Adrenal gland (tissue), 12 donors: ENCODE results near the gene HIP1. TPM values are rescaled to one million over a fixed set of nuclear protein-coding genes. Genes with fewer than 3 reads are reported as not detected.
"Not testable (repeated sequence)": the region's sequence is repeated elsewhere in the genome, so short reads cannot be mapped to it uniquely, and the experiment has no call there.

Source experiments
- DNase-seq, 7 donors: peaks; one replicate each; pipeline ENCODE4 v3.0.0-alpha.2; 2019 to 2020
- H3K27ac ChIP-seq, 5 donors: fragments of 200-600 bp; sonication (generic) in 4 of 5; 1 replicate in 3 of 5; 2 replicates in 2 of 5; pipeline versions ENCODE4 v1.5.1 to v1.8.0; 2016 to 2020; ENCODE audit warnings: mild to moderate bottlenecking in 1 of 5
- H3K27me3 ChIP-seq: fragments of 200-600 bp; 2 replicates; pipeline ENCODE4 v1.8.0; 2021
- H3K36me3 ChIP-seq, 2 donors: fragments of 200-600 bp; replicated peaks in 1 of 2; 1 replicate in 1 of 2; 2 replicates in 1 of 2; pipeline versions ENCODE4 v1.5.1 to v1.8.0; 2018 to 2022
- H3K4me1 ChIP-seq, 2 donors: fragments of 200-600 bp; replicated peaks in 1 of 2; 1 replicate in 1 of 2; 2 replicates in 1 of 2; pipeline versions ENCODE4 v1.5.1 to v1.8.0; 2018 to 2021
- H3K4me3 ChIP-seq, 4 donors: fragments of 200-600 bp; sonication (generic) in 3 of 4; one replicate each; pipeline ENCODE4 v1.5.1; 2016 to 2018
- H3K9me3 ChIP-seq, 3 donors: fragments of 200-600 bp; sonication (generic) in 1 of 3; replicated peaks in 1 of 3; 1 replicate in 2 of 3; 2 replicates in 1 of 3; pipeline versions ENCODE4 v1.5.1 to v1.8.0; 2016 to 2021
- POLR2A ChIP-seq, 2 donors: fragments of 450-650 bp; IDR thresholded peaks; one replicate each; pipeline ENCODE4 v1.6.1; 2017; ENCODE audit warnings: antibody characterized with exemption in 2 of 2, mild to moderate bottlenecking in 2 of 2, moderate library complexity in 1 of 2
- WGBS, 4 donors: extraction: QIAGEN DNeasy Blood & Tissue Kit in 2 of 4; methylation state at CpG; one replicate each; pipeline versions ENCODE4 v1.1.5 to v1.1.7; 2013 to 2017; 5-methylcytosine and 5-hydroxymethylcytosine counted together
- intact Hi-C, 2 donors: fragments of 100-400 bp; cut with DNase I; formaldehyde crosslinking; loops; one replicate each; pipeline versions ENCODE4 v1.14.1 to v1.15.0; 2022 to 2023
- polyA plus RNA-seq, 3 donors: library from polyadenylated mRNA; stranded (reverse); fragments of 200-250 nt in 2 of 3; fragments of 350-450 nt in 1 of 3; fragmentation: Illumina TruSeq in 1 of 3; extraction: RNeasy Lipid Tissue Mini Kit (QIAGEN cat#74804) in 1 of 3; gene quantifications; one replicate each; pipeline ENCODE4 v1.2.3, GENCODE V29; 2013 to 2014
- total RNA-seq, 9 donors: library from RNA; depleted of rRNA in 4 of 9; stranded (reverse); fragments of >200 nt in 4 of 9; fragments of 120-200 nt in 1 of 9; fragmentation: NEBNext Ultra II Directional in 1 of 9; extraction: Animal tissue kit (Norgen Biotek cat#: 25700) in 1 of 9; gene quantifications; one replicate each; pipeline versions ENCODE4 v1.1.0 to v1.2.4, GENCODE V29; 2013 to 2023
- TF ChIP-seq, protein P1 (sequence below), 6 experiments: fragments of 450-650 bp in 4 of 6; fragments of 200-600 bp in 2 of 6; sonication (generic) in 1 of 6; IDR thresholded peaks; 1 replicate in 5 of 6; 2 replicates in 1 of 6; pipeline versions ENCODE4 v1.5.1 to v1.8.0; 2016 to 2021; ENCODE audit warnings: antibody characterized with exemption in 6 of 6, mild to moderate bottlenecking in 2 of 6, moderate library complexity in 1 of 6
- donor health status: healthy with polysubstance abuse.
- donor health status: Bipolar disorder and iron deficiency.
- donor health status: DM: yes; HTN: yes; CAD: no.
- donor health status: DM: no; HTN: no; CAD: no.
- donor health status: DM: no; HTN: no; CAD: no.
- donor health status: DM: yes; HTN: yes; CAD: no.

Gene HIP1
- total and polyA plus RNA-seq, 12 donors: 5.9 to 48.9 (median 32.8) TPM

- WGBS, 4 donors: 84 to 93% (median 89%) methylated on average over 5 of the region's 5 CpGs
- intact Hi-C loops: no loop called here
- no peak overlapping the region for H3K27ac ChIP-seq
- H3K9me3 ChIP-seq: no peaks in the 10 kb centered on the region
- no peaks in the 10 kb centered on the region for H3K27me3 ChIP-seq
- H3K4me1 ChIP-seq: peaks cover 6 to 11% of the 10 kb centered on the region in 2 donors
- no peak overlapping the region for H3K4me3 ChIP-seq
- no peak for DNase-seq
- TF ChIP-seq, protein P1, sequence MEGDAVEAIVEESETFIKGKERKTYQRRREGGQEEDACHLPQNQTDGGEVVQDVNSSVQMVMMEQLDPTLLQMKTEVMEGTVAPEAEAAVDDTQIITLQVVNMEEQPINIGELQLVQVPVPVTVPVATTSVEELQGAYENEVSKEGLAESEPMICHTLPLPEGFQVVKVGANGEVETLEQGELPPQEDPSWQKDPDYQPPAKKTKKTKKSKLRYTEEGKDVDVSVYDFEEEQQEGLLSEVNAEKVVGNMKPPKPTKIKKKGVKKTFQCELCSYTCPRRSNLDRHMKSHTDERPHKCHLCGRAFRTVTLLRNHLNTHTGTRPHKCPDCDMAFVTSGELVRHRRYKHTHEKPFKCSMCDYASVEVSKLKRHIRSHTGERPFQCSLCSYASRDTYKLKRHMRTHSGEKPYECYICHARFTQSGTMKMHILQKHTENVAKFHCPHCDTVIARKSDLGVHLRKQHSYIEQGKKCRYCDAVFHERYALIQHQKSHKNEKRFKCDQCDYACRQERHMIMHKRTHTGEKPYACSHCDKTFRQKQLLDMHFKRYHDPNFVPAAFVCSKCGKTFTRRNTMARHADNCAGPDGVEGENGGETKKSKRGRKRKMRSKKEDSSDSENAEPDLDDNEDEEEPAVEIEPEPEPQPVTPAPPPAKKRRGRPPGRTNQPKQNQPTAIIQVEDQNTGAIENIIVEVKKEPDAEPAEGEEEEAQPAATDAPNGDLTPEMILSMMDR (IDR thresholded peaks at IDR 0.05): no peak
- TF ChIP-seq POLR2A (IDR thresholded peaks at IDR 0.05): no peak
- no peaks in the 10 kb centered on the region for H3K36me3 ChIP-seq
Observed at GRCh38 chr7:75635036-75635435, 103.7 kb downstream of the HIP1 start.

GRCh38 chr7:75632587-75632986 is 106.2 kb downstream of the HIP1 start:
- H3K27me3 ChIP-seq, H3K4me3 ChIP-seq, H3K27ac ChIP-seq, intact Hi-C loops, H3K36me3 ChIP-seq, DNase-seq, H3K4me1 ChIP-seq, H3K9me3 ChIP-seq: not testable (repeated sequence)
- 88 to 99% (median 97%) methylated on average over 6 of the region's 6 CpGs for WGBS, 4 donors

DNA sequence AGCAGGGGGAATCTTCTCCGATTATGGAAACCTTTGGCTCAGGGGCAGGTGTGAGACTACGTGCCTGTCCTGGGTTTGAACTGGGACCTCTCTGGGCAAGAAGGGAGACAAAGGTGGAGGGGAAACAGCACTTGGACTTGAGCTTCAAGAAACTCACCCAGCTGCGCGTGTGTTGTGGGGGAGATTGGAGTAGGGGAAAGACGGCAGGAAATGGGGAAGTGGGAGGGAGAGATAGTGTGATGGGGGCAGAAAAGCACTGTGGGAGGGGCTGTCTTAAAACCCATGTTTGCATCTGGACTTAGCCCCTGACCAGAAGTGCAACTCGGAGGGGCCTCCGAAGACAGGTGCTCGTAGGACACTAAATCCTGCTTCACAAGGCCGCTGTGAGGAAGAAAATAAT is 107.0 kb downstream of the HIP1 start:
- Histone ChIP-seq H3K27me3 (no peaks in the 10 kb centered on the region), H3K27ac (no peak overlapping the region), H3K9me3 (no peaks in the 10 kb centered on the region), H3K36me3 (no peaks in the 10 kb centered on the region), H3K4me3 (no peak overlapping the region), H3K4me1 (no peaks in the 10 kb centered on the region)
- intact Hi-C loops: no loop called here
- no peak for DNase-seq
- TF ChIP-seq POLR2A (IDR thresholded peaks at IDR 0.05): no peak
- TF ChIP-seq, protein P1 (IDR thresholded peaks at IDR 0.05): no peak
- WGBS, 4 donors: 84 to 94% (median 89%) methylated on average over 9 of the region's 9 CpGs

GRCh38 chr7:75630549-75630948 is 108.2 kb downstream of the HIP1 start:
- Histone ChIP-seq H3K4me1 (no peaks in the 10 kb centered on the region), H3K27me3 (no peaks in the 10 kb centered on the region), H3K27ac (no peak overlapping the region), H3K36me3 (no peaks in the 10 kb centered on the region), H3K4me3 (no peak overlapping the region), H3K9me3 (no peaks in the 10 kb centered on the region)
- no peak for DNase-seq
- 78 to 96% (median 89%) methylated on average over 3 of the region's 3 CpGs for WGBS, 4 donors
- intact Hi-C loops: no loop called here
- TF ChIP-seq, protein P1 (IDR thresholded peaks at IDR 0.05): no peak
- no peak for TF ChIP-seq POLR2A (IDR thresholded peaks at IDR 0.05)

GRCh38 chr7:75629044-75629443 is 109.7 kb downstream of the HIP1 start:
- DNase-seq: no peak
- H3K27ac ChIP-seq: no peak overlapping the region
- no peak overlapping the region for H3K4me3 ChIP-seq
- H3K4me1 ChIP-seq: no peaks in the 10 kb centered on the region
- H3K27me3 ChIP-seq: no peaks in the 10 kb centered on the region
- H3K36me3 ChIP-seq: no peaks in the 10 kb centered on the region
- intact Hi-C loops: no loop called here
- no peak for TF ChIP-seq POLR2A (IDR thresholded peaks at IDR 0.05)
- no peaks in the 10 kb centered on the region for H3K9me3 ChIP-seq
- WGBS, 4 donors: 95 to 99% (median 96%) methylated on average over 8 of the region's 8 CpGs
